SK-N-SH treated with all-trans-retinoic acid at 6 μM for 48 hours (cell line): ENCODE measurements around the gene RIPOR2.

Experiments
- ATAC-seq: fragments of 200-7000 bp; cut with Tn5 transposase; 3 replicates; pipeline ENCODE4 v1.9.1; 2020; ENCODE audit warnings: mild to moderate bottlenecking, moderate library complexity
- ARNTL ChIP-seq: fragments of 450-650 bp; formaldehyde crosslinking; IDR thresholded peaks from 2 replicates; pipeline ENCODE4 v1.5.0; 2020; ENCODE audit warnings: low read depth, mild to moderate bottlenecking, moderate library complexity, borderline replicate concordance
- BACH2 ChIP-seq: fragments of 250-450 bp; sonication (Bioruptor Pico); IDR thresholded peaks from 2 replicates; pipeline ENCODE4 v1.9.0; 2021; ENCODE audit warnings: mild to moderate bottlenecking, borderline replicate concordance
- CSDC2 ChIP-seq: fragments of 250-450 bp; sonication (Bioruptor Pico); IDR thresholded peaks from 2 replicates; pipeline ENCODE4 v1.5.0; 2020; ENCODE audit warnings: mild to moderate bottlenecking, moderate library complexity
- CSRNP3 ChIP-seq: fragments of 250-450 bp; sonication (Bioruptor Pico); IDR thresholded peaks from 2 replicates; pipeline ENCODE4 v1.5.1; 2021; ENCODE audit warnings: mild to moderate bottlenecking, moderate library complexity
- ESRRG ChIP-seq: fragments of 250-450 bp; sonication (Bioruptor Pico); IDR thresholded peaks from 2 replicates; pipeline ENCODE4 v1.6.1; 2021; ENCODE audit warnings: mild to moderate bottlenecking
- GLIS3 ChIP-seq: fragments of 250-450 bp; sonication (Bioruptor Pico); IDR thresholded peaks from 2 replicates; pipeline ENCODE4 v1.5.0; 2020; ENCODE audit warnings: mild to moderate bottlenecking, moderate library complexity
- ISL1 ChIP-seq: fragments of 250-450 bp; sonication (Bioruptor Pico); IDR thresholded peaks from 2 replicates; pipeline ENCODE4 v2.1.2; 2022; ENCODE audit warnings: mild to moderate bottlenecking, moderate library complexity
- OSR1 ChIP-seq: fragments of 250-450 bp; sonication (Bioruptor Pico); IDR thresholded peaks from 2 replicates; pipeline ENCODE4 v1.8.0; 2022; ENCODE audit warnings: moderate library complexity, mild to moderate bottlenecking, inconsistent platforms
- POU6F1 ChIP-seq: fragments of 250-450 bp; sonication (Bioruptor Pico); IDR thresholded peaks from 2 replicates; pipeline ENCODE4 v1.8.0; 2021; ENCODE audit warnings: low read depth, mild to moderate bottlenecking, moderate library complexity, borderline replicate concordance
- PPARA ChIP-seq: fragments of 250-450 bp; sonication (Bioruptor Pico); IDR thresholded peaks from 2 replicates; pipeline ENCODE4 v1.5.0; 2020; ENCODE audit warnings: mild to moderate bottlenecking, borderline replicate concordance
- RARB ChIP-seq: fragments of 250-450 bp; sonication (Bioruptor Pico); IDR thresholded peaks from 2 replicates; pipeline ENCODE4 v1.8.0; 2021; ENCODE audit warnings: mild to moderate bottlenecking, moderate library complexity
- SNAI2 ChIP-seq: fragments of 250-450 bp; sonication (Bioruptor Pico); IDR thresholded peaks from 2 replicates; pipeline ENCODE4 v1.5.0; 2020; ENCODE audit warnings: mild to moderate bottlenecking, moderate library complexity
- TCF4 ChIP-seq: fragments of 250-450 bp; sonication (Bioruptor Pico); IDR thresholded peaks from 2 replicates; pipeline ENCODE4 v1.8.0; 2021; ENCODE audit warnings: mild to moderate bottlenecking, moderate library complexity, borderline replicate concordance
- ZC3H10 ChIP-seq: fragments of 250-450 bp; sonication (Bioruptor Pico); IDR thresholded peaks from 2 replicates; pipeline ENCODE4 v1.5.1; 2021; ENCODE audit warnings: mild to moderate bottlenecking, moderate library complexity
- ZFP3 ChIP-seq: fragments of 250-450 bp; sonication (Bioruptor Pico); IDR thresholded peaks from 2 replicates; pipeline ENCODE4 v1.5.0; 2020; ENCODE audit warnings: mild to moderate bottlenecking, moderate library complexity
- ZFP30 ChIP-seq: fragments of 450-650 bp; formaldehyde crosslinking; IDR thresholded peaks from 2 replicates; pipeline ENCODE4 v1.5.0; 2022; ENCODE audit warnings: mild to moderate bottlenecking, moderate library complexity
- ZNF70 ChIP-seq: fragments of 450-650 bp; formaldehyde crosslinking; IDR thresholded peaks from 2 replicates; pipeline ENCODE4 v1.5.0; 2020; ENCODE audit warnings: mild to moderate bottlenecking, moderate library complexity
- ZNF8 ChIP-seq: fragments of 450-650 bp; formaldehyde crosslinking; IDR thresholded peaks from 2 replicates; pipeline ENCODE4 v1.5.0; 2020; ENCODE audit warnings: mild to moderate bottlenecking, moderate library complexity
- TF ChIP-seq, protein P1 (sequence below): fragments of 250-450 bp; sonication (Bioruptor Pico); IDR thresholded peaks from 2 replicates; pipeline ENCODE4 v1.5.0; 2020; ENCODE audit warnings: mild to moderate bottlenecking, moderate library complexity

The RIPOR2 gene

GRCh38 chr6:24971067-24971466, 35.3 kb upstream of the RIPOR2 start:
- no peak for TF ChIP-seq RARB (CRISPR knock-in tag)
- no peak for TF ChIP-seq BACH2 (CRISPR knock-in tag)
- no peak for TF ChIP-seq ARNTL (CRISPR knock-in tag)
- TF ChIP-seq CSDC2 (CRISPR knock-in tag) = no peak
- TF ChIP-seq POU6F1 (CRISPR knock-in tag) = no peak
- TF ChIP-seq ZFP3 (CRISPR knock-in tag) = no peak
- TF ChIP-seq, protein P1, sequence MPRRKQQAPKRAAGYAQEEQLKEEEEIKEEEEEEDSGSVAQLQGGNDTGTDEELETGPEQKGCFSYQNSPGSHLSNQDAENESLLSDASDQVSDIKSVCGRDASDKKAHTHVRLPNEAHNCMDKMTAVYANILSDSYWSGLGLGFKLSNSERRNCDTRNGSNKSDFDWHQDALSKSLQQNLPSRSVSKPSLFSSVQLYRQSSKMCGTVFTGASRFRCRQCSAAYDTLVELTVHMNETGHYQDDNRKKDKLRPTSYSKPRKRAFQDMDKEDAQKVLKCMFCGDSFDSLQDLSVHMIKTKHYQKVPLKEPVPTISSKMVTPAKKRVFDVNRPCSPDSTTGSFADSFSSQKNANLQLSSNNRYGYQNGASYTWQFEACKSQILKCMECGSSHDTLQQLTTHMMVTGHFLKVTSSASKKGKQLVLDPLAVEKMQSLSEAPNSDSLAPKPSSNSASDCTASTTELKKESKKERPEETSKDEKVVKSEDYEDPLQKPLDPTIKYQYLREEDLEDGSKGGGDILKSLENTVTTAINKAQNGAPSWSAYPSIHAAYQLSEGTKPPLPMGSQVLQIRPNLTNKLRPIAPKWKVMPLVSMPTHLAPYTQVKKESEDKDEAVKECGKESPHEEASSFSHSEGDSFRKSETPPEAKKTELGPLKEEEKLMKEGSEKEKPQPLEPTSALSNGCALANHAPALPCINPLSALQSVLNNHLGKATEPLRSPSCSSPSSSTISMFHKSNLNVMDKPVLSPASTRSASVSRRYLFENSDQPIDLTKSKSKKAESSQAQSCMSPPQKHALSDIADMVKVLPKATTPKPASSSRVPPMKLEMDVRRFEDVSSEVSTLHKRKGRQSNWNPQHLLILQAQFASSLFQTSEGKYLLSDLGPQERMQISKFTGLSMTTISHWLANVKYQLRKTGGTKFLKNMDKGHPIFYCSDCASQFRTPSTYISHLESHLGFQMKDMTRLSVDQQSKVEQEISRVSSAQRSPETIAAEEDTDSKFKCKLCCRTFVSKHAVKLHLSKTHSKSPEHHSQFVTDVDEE (CRISPR knock-in tag) = no peak
- no peak for TF ChIP-seq ZNF8
- no peak for TF ChIP-seq GLIS3
- TF ChIP-seq ISL1 (CRISPR knock-in tag) = no peak
- no peak for TF ChIP-seq OSR1 (CRISPR knock-in tag)
- no peak for TF ChIP-seq ZNF70
- TF ChIP-seq ZC3H10 (CRISPR knock-in tag) = no peak
- TF ChIP-seq, all 23 proteins: peak for 0
- ATAC-seq = no peak

DNA sequence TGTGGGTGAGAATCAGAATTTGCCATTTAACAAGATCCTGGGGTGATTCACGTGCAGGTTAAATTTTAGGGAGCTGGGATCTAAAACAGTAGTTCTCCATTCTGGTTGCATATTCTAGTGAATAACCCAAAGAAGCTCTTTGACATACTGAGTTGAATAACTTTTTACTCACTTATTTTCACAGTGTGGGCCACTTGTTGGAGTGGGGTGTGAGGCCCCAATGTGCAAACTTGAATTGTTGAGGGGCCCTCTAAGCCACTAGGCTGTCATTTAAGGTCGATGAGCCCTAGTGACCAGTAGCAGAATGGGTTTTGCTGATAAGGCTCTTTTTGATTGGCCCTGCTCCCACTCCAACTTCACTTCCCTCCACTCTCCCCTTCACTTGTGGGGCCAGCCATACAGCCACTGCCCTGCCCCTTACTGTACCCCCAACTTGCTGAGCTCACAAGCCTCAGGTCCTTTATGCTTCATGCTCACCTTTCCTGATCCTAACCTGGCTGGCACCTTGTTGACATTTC, 33.6 kb upstream of the RIPOR2 start:
- no peak for ATAC-seq
- TF ChIP-seq ZC3H10 (CRISPR knock-in tag) (no peak), ZFP30 (CRISPR knock-in tag) (no peak), TCF4 (CRISPR knock-in tag) (no peak), BACH2 (CRISPR knock-in tag) (no peak)
- TF ChIP-seq, protein P1 (CRISPR knock-in tag) = no peak

GRCh38 chr6:24968783-24969182, 33.0 kb upstream of the RIPOR2 start:
- TF ChIP-seq, protein P1 (CRISPR knock-in tag) = no peak
- TF ChIP-seq ZFP3 (CRISPR knock-in tag) (no peak), GLIS3 (no peak), ESRRG (CRISPR knock-in tag) (no peak), ISL1 (CRISPR knock-in tag) (no peak), SNAI2 (CRISPR knock-in tag) (no peak)
- no peak for ATAC-seq

DNA sequence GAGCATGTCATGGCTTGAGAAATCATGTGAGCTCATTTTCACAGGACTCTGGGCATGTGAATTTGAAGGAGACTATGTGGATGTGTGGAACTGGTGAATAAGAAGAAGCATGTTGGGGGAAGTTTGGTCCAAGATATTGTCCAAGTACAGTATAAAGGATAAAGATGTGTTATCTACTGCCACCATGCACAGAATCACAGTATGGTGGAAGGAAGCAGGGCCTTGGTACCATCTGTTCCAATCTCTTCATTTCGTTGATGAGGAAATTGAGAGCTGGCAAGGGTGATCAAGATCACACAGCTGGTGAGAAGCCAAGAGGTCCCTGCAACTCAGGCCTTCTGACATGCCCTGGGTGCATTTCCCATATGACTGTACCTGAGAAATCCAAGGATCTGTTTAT, 31.5 kb upstream of the RIPOR2 start:
- ATAC-seq = no peak
- no peak for TF ChIP-seq PPARA (CRISPR knock-in tag)
- TF ChIP-seq OSR1 (CRISPR knock-in tag) = no peak
- no peak for TF ChIP-seq ZFP3 (CRISPR knock-in tag)
- TF ChIP-seq CSRNP3 (CRISPR knock-in tag) = no peak
- no peak for TF ChIP-seq BACH2 (CRISPR knock-in tag)
